ENCODE measurements around the gene TBC1D22A. TPM values are rescaled to one million over a fixed set of nuclear protein-coding genes. Genes with fewer than 3 reads are reported as not detected.

Gene TBC1D22A
- total RNA-seq, 1 experiment from 2014 or later: 14.3 TPM

- H3K9ac ChIP-seq (ENCODE audit: low read length): no peak overlapping the region
- BruUV-seq (replicated peaks): no TSS peak
- intact Hi-C loops (cut with micrococcal nuclease): no loop called here
- no peaks in the 10 kb centered on the region for H4K20me1 ChIP-seq (ENCODE audit: low read length)
- no peaks in the 10 kb centered on the region for H3F3A ChIP-seq (ENCODE audit: low read length, unreplicated experiment)
- ChIA-PET POLR2A (ENCODE audit: unreplicated experiment) (interaction anchor here (0.5 to 0.6 kb wide), 2 partner anchors 33 to 428 kb away, joined by 3 to 4 read pairs; no protein-coding TSS in a partner anchor), CTCF (no interaction called here)
- ATAC-seq: no peak
- no peak overlapping the region for H3K4me3 ChIP-seq (ENCODE audit: low read length)
- TF ChIP-seq, protein P1, sequence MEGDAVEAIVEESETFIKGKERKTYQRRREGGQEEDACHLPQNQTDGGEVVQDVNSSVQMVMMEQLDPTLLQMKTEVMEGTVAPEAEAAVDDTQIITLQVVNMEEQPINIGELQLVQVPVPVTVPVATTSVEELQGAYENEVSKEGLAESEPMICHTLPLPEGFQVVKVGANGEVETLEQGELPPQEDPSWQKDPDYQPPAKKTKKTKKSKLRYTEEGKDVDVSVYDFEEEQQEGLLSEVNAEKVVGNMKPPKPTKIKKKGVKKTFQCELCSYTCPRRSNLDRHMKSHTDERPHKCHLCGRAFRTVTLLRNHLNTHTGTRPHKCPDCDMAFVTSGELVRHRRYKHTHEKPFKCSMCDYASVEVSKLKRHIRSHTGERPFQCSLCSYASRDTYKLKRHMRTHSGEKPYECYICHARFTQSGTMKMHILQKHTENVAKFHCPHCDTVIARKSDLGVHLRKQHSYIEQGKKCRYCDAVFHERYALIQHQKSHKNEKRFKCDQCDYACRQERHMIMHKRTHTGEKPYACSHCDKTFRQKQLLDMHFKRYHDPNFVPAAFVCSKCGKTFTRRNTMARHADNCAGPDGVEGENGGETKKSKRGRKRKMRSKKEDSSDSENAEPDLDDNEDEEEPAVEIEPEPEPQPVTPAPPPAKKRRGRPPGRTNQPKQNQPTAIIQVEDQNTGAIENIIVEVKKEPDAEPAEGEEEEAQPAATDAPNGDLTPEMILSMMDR (conservative IDR thresholded peaks at IDR 0.05; ENCODE audit: low read depth, low read length): no peak
- TF ChIP-seq EZH2 (IDR thresholded peaks at IDR 0.05; ENCODE audit: low read length, unreplicated experiment): no peak
- no peak for TF ChIP-seq EZH2phosphoT487 (IDR thresholded peaks at IDR 0.05; ENCODE audit: borderline replicate concordance, low read length)
- H3K9me2 ChIP-seq (replicated peaks; ENCODE audit: low read length): no peaks in the 10 kb centered on the region
- H3K79me2 ChIP-seq (ENCODE audit: low read length): no peaks in the 10 kb centered on the region
- H3K4me1 ChIP-seq (ENCODE audit: insufficient read depth, low read length): peaks cover 3% of the 10 kb centered on the region
- H3K27ac ChIP-seq (ENCODE audit: low read length): no peak overlapping the region
- DNase-seq: no peak
- no peaks in the 10 kb centered on the region for H3K9me3 ChIP-seq (ENCODE audit: low read length)
- no peak overlapping the region for H3K4me2 ChIP-seq (ENCODE audit: low read length)
- no peaks in the 10 kb centered on the region for H3K36me3 ChIP-seq (ENCODE audit: low read depth, low read length)
- no peaks in the 10 kb centered on the region for H3K27me3 ChIP-seq (ENCODE audit: low read length)
- no peak overlapping the region for H2AFZ ChIP-seq (ENCODE audit: low read length)
Measured at GRCh38 chr22:46879083-46879482, 116.6 kb downstream of the TBC1D22A start.

DNA sequence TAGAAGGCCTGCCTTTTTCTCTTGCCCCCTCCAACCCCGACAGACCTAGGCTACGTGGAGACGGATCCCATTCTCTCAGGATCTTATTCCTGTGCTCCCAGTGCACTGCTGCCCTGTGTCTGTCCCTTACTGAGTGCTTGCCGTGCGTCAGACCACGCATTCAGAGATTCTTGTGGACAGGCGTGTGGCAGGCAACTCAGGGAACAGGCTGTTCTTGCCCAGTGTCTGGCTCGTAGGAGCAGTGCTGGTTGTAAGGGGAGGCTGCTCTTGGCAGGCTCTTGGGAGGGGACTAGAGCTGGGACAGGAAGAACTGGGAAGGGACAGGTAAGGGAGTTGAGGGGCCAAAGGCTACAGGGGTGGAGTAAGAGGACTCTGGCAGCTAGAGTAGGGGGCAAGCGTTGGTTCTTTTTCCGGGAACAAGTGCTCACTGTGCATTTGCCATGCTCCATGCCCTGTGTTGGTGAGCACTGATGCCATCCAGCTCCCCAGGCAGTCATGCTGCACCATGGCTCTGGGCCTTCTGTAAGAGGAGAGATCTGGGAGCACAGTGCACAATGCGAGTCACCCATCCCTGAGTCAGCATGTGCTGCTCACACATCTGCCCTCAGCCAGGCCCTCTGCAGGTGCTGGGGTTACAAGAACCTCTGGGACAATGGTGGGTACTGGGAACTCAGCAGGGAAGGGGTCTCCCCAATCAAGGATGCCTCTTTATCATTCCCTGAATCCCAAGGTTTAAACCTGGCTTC, 119.1 kb downstream of the TBC1D22A start:
- no peaks in the 10 kb centered on the region for H3K9me3 ChIP-seq (ENCODE audit: low read length)
- no peaks in the 10 kb centered on the region for H3K36me3 ChIP-seq (ENCODE audit: low read depth, low read length)
- ChIA-PET CTCF (no interaction called here), POLR2A (ENCODE audit: unreplicated experiment) (no interaction called here)
- H3K27me3 ChIP-seq (ENCODE audit: low read length): no peaks in the 10 kb centered on the region
- DNase-seq (peak; percentile 49), ATAC-seq (peak; percentile 77)
- H3K9ac ChIP-seq (ENCODE audit: low read length): no peak overlapping the region
- no TSS peak for BruUV-seq (replicated peaks)
- H3K9me2 ChIP-seq (replicated peaks; ENCODE audit: low read length): no peaks in the 10 kb centered on the region
- H3K4me2 ChIP-seq (ENCODE audit: low read length): no peak overlapping the region
- intact Hi-C loops (cut with micrococcal nuclease): no loop called here
- H3F3A ChIP-seq (ENCODE audit: low read length, unreplicated experiment): no peaks in the 10 kb centered on the region
- TF ChIP-seq EZH2 (IDR thresholded peaks at IDR 0.05; ENCODE audit: low read length, unreplicated experiment) (no peak), EZH2phosphoT487 (IDR thresholded peaks at IDR 0.05; ENCODE audit: borderline replicate concordance, low read length) (no peak)
- TF ChIP-seq, protein P1 (conservative IDR thresholded peaks at IDR 0.05; ENCODE audit: low read depth, low read length): no peak
- H3K27ac ChIP-seq (ENCODE audit: low read length): no peak overlapping the region
- H2AFZ ChIP-seq (ENCODE audit: low read length): no peak overlapping the region
- no peak overlapping the region for H3K4me3 ChIP-seq (ENCODE audit: low read length)
- H3K4me1 ChIP-seq (ENCODE audit: insufficient read depth, low read length): peaks cover 3% of the 10 kb centered on the region
- H3K79me2 ChIP-seq (ENCODE audit: low read length): no peaks in the 10 kb centered on the region
- no peaks in the 10 kb centered on the region for H4K20me1 ChIP-seq (ENCODE audit: low read length)

Data from PC-3 (cell line).